Activated T-cell treated with anti-CD3 and anti-CD28 coated beads for 4 hours (primary cell): ENCODE data around the gene GLO1.
A peak's percentile ranks its signal among the peaks of the same experiment; 100 is the strongest.

Experiments
- DNase-seq: peaks from one replicate; pipeline ENCODE4 v3.0.0-alpha.2; 2020

Gene GLO1

DNA sequence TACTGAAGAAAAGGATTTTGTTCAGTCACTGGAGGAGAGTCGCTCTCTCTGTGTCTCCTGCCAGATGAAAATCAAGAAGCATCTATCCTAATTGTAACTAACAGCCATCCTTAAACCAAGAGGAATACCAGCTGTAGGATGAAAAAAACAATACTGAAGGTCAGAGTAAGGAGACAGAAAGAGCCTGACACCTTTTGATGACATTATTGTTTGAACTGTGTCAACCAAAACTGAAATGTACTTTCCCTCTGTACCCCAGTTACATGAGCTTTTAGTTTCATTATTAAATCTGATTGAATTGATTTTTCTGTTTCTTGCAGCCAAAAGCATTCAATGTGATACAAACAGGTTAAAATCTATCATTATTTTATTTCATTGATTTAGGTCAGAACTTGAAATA, 46.0 kb downstream of the GLO1 start:
- DNase-seq: no peak

GRCh38 chr6:38654263-38654662, 48.7 kb downstream of the GLO1 start:
- DNase-seq: no peak

DNA sequence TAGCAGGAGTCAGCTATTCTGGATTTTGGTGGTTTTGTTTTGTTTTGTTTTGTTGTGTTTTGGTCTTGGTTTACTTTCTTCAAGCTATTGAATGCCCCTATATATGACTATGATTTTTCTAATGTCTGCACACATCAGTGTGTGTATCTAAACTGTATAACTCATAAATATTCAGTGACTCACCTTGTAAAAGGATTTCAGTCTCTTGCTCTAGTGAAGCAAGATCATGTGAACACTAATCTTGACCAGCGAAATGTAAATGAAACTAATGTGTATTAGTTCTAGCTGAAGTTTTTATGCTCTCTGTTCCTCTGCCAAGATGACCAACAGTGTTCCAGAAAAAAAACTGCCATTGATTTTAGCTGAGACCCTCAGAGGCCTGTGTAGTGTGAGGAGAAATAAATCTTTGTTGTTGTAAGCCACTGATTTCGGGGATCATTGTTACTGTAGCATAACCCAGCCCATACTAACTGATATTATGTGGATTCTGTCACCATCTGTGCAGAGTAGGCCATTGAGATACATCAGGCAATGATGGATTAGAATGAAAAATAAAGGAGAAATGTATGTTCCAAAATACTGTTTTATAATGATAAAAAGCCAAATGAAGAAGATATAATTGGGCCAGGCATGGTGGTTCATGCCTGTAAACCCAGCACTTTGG, 51.7 kb downstream of the GLO1 start:
- no peak for DNase-seq

DNA sequence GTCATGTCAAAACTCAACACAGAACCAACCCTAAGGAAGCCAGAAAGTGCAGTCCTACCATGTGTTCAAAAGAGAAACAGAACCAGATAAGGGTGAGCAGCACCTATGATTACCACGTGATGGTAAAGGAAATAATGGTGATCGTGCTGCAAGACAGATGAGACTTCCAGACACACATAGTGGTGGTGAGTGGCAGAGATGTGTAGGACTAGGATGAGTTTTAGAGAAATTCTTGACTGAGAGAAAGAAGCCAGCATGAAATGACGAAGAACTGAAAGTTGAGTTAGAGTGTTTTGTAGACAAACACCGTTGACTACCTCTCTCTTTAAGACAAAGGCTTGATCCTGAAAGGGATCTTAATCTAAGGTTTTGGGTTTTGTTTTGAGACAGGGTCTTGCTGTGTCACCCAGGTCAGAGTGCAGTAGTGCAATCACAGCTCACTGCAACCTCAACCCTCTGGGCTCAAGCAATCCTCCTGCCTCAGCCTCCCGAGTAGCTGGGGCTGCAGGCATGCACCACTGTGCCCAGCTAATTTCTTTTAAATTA, 52.7 kb downstream of the GLO1 start:
- no peak for DNase-seq

DNA sequence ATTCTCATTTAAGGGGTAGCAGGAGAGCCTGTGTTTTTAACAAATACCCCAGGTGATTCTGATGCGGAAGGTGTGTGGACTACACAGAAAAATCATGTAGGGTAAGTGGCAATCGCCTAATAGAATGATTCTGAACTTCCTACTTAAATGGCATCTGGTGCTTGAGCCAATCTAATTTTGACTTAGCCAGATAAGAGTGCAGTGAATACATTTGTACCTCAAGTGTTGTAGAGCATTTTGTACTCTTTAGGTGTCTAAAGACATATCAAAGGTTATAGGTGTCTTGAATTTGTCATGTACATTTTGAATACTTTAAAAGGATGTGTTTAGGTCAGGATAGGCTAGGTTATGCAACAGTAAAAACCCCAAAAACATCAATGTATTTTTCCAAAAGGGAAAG, 53.2 kb downstream of the GLO1 start:
- no peak for DNase-seq

DNA sequence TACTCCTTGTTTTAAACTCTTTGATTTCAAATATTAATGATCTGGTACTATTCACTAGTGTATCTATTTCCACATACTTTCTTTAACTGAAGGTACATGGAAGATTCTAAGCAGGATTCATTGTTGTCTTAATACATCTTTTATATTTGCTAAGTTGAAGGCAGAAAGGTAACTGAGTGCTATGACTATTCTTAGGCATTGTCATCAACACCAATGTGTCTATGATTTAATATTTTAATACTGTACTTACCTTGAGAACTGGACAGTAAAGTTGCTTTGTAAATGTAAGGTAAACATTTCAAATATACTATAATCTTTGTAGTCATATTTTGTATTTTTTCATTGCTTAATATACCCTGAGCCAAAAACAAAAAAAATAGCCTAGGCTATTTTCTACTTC, 54.3 kb downstream of the GLO1 start:
- DNase-seq: no peak

DNA sequence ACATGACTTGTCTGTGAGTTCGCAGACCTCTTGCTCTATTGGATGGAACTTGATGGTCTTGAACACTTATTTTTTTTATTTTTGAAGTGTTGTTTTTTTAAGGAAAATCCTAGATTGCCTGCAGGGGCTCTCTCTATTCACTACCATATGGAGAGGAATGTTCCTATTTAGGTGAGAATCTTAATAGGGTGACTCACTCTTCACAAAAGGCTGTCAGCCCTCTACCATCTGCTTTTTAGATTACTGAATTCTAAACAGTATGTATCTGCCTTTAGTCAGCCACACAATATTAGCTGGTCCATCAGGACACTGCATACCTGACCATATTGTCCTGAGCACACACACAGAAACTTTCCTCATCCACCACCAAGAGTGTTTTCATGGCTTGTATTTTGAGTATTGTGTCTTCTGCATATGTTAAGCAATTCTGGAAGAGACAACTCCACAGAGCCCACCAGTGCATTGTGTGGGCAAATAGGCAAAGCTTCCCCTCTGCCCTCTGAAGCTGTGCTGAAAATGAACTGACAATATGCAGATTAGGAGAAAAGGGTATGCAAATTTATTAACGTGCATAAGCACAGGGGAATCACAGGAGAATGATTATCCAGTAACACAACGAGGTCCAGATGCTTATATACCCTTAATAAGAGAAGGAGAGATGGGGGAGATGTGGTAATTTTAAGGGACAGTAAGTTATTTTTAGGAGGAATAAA, 56.6 kb downstream of the GLO1 start:
- DNase-seq: no peak

DNA sequence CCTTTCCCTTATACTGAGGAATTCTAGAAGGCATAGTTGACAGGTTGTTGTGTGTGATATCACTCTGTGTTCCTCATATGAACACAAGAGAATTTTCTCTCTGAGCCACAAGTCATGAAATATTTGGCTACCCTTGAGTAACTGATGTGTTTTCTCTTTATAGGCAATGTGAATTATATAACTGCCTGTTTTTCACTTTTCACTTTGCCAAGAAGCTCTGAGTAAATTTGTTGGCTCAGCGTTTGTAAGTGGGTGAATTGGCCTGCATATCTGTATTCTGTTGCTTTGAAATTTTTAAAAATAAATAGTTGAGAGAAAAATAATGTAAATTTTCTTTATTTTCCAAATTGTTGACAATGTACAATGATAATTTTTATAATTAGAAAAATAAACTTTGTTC, 58.0 kb downstream of the GLO1 start:
- no peak for DNase-seq

- no peak for DNase-seq
Observed at GRCh38 chr6:38640216-38640909, 62.6 kb downstream of the GLO1 start.

- peak; percentile 60 for DNase-seq
Observed at GRCh38 chr6:38639498-38640215, 63.3 kb downstream of the GLO1 start, which contains the start of gene BTBD9. Gene BTBD9, minus strand, starts transcription at chr6:38639929.

GRCh38 chr6:38638941-38639497, 63.9 kb downstream of the GLO1 start:
- DNase-seq: peak; percentile 60

GRCh38 chr6:38637756-38638155, 65.2 kb downstream of the GLO1 start:
- no peak for DNase-seq

DNA sequence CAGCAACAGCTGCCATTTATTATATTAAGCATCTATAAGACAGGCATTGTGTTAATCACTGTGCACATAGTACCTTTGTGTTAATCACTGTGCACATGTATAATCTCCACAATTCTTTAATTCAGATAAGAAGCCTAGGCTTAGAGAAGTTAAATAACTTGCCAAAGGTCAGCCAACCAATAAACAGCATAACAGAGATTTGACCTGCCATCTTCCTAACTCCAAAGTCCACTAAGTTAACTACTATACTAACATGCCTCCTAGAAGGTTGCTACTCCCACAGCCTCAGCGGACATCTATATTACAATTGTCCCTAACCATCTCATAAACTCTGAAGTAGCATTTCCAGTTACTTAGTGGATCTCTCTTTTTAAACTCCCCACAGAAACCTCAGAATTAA, 66.9 kb downstream of the GLO1 start:
- no peak for DNase-seq

GRCh38 chr6:38634518-38634917, 68.4 kb downstream of the GLO1 start:
- DNase-seq: no peak

DNA sequence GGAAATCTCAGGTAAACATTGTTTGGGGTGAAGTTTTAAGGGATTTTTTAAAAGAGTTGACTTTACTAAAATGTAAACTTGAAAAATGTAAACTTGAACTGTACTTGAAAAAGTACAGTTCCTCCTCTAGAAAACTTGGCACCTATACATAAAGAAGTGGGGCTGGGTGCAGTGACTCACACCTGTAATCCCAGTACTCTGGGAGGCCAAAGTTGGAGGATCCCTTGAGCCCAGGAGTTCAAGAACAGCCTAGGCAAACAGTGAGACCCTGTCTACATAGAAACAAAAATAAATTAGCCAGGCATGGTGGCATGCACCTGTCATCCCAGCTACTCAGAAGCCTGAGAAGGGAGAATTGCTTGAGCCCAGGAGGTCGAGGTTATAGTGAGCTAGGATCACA, 70.5 kb downstream of the GLO1 start:
- no peak for DNase-seq

- no peak for DNase-seq
Observed at GRCh38 chr6:38631186-38631783, 71.7 kb downstream of the GLO1 start.
